ENCODE measurements around the gene PALLD.
A peak's percentile ranks its signal among the peaks of the same experiment; 100 is the strongest.

PALLD gene

DNA sequence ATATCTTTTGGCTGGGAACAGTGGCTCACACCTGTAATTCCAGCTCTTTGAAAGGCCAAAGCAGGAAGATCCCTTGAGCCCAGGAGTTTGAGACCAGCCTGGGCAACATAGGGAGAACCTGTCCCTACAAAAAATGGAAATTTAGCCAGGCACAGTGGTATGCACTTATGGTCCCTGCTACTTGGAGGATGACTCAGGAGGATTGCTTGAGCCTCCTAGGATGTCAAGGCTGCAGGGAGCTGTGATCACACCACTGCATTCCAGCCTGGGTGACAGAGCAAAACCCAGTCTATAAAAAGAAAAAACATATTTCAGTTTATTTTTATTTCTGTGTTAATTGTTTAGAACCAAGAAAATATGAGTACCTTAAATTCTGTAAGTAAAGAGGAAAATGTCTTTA is 389.5 kb downstream of the PALLD start:
- DNase-seq = no peak

DNA sequence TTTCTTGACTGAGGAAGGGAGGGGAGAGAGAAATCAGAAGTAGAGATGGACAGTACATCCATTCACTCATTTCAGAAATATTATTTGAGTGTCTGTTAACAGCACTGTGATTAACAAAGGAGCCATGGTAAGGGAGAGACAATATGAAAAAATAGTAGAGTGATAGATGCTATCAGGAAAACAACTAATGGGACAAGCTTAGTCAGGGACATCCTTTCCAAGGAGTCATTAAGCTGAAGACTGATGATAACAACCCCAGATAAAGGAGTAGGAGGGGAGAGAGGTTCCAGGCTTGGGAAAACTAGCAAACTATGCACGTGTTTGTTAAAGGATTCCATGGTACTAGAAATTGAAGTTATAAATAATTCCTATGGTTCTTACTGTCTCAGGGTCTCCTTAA is 391.0 kb downstream of the PALLD start:
- DNase-seq = no peak

DNA sequence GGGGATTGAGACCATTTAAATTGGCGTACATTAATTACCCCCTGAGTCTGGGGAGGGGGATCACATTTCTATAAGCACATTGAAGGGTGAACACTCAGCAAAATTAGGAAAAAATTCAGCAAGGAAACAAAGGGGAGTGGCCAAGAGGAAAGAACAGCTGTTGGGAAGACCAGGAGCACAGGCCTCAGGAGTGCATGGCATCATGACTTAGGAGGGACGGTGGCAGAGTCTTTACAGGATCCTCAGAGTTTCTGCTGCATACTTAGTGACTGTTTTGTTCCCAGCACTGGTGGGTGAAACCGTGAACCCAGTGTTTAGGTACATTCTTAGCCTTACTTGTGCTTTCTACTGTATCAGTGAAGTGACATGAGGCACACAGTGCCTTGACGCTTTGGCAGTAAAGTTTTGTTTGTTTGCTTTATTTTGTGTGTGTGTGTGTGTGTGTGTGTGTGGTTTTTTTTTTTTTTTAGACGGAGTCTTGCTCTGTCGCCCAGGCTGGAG is 391.9 kb downstream of the PALLD start:
- DNase-seq = no peak

DNA sequence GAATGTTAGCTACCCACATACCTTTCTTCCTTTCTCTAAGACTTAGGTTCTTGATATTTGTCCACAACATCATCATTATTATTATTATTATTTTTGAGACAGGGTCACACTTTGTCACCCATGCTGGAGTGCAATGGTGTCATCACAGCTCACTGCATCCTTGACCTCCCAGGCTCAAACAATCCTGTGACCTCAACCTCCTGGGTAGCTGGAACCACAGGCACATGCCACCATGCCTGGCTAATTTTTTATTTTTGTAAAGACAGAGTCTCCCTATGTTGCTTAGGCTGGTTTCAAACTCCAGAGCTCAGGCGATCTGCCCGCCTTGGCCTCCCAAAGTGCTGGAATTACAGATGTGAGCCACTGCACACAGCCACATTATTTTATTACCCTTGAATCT is 394.2 kb downstream of the PALLD start:
- DNase-seq = no peak

DNA sequence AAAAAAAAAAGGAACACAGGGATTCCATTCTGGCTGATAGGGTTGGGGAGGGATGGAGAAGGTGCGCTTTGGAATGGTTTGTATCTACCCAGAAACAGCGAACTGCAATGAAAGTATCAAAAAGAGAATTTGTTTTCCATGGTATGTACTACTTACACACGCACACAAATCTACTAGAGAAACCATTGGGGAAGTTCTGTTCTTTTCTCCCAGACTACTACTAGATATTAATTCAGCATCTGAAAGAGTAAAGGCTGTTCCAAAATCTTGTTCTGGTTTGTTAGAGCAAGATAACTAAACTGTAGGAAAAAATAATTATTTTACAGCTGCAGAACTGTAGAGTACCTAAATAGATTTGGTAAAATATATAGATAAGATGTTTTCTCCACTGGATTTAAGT is 394.8 kb downstream of the PALLD start:
- no peak for DNase-seq

DNA sequence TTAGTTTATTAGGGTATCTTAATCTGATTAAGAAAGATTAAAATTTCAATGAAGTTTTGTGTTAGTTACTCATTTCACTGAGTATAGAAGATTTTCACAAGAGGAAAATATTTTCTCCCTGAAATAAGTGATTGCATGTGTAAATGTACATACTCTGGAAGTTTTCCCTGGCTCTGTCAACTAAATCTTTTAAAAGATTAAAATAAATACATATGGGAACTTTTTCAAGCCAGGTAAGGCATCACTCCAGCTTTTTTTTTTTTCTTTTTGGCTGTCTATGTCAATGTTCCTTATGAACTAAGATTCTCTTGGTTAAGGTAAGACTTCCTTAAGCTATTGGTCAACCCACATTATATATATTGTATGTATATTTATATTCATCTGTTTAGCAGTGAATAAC is 395.6 kb downstream of the PALLD start:
- DNase-seq = no peak

DNA sequence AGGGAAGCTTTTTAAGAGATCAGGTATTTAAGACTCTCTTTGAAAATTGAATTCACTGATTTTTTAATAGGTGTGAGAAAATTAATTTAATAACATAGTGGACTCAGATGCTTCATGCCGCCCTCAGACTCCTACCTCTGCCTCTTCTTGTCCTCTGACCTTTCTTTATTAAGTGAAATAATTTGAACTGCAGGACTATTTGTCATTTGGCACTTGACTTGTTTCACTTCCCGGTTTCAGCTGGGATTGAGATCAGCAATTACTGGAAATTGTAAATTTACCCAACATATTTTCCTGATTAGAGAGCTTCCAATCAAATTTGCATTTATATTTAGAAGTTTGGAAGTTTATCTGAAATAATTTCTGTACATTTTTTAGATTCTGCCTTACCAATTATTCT is 396.4 kb downstream of the PALLD start:
- DNase-seq = no peak

DNA sequence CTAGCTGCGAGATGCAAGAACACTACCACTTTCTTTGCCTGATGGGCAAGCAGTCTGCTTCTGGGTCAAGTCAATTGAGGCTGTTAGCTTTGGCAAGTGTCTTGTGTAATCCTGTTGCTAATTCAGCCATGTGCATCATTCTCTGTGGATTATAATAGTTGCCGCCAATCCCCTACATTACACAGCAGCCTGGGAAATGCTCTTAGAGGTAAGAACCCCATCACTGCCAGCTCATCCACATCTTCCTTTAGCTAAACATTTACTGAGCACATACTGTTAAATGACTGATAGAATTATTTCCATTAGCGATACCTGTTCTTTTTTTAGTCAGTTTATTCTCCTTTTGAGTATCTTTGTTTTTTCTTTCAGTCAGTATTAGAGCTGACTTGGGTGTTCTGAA is 397.0 kb downstream of the PALLD start:
- no peak for DNase-seq

DNA sequence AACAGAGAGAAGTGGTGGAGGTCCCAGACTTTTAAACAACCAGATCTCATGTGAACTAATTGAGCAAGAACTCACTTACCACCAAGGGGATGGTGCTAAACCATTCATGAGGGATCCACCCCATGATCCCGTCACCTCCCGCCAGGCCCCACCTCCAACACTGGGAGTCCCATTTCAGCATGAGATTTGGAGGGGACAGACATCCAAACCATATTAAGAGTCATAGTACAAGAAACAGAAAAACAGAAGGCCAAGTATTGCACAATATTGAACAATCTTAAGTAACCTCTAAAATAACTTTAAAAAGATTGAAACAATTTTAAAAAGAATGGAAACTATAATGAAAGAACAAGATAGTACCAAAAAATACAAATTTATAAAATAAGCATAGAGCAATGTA is 403.2 kb downstream of the PALLD start:
- no peak for DNase-seq

DNA sequence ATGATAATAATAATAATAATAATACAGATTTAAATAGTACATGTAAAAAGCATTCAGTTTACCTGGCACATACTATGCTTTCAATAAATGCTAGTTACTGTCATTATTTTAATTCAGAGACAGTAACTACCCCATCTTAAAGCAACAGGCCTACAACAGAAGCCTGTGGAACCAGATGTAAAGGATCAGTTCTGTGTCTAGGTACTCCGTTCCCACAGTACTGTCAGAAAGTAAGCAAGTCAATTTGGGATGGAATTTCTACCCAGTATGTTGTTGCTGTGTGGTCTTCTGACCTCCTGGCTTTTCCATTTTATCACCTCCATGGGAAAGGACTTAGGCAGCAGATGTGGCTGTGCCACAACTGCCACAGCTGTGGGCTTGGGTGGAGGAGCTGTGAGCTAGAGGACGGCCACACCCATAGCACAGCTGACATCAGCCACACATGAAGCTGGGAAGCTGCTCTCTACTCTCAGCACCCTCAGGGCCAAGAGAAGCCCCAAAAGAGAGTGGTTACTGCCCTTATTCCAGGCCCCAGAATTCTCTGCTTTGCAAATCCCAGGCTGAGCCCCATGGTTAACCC is 410.4 kb downstream of the PALLD start:
- DNase-seq = no peak

DNA sequence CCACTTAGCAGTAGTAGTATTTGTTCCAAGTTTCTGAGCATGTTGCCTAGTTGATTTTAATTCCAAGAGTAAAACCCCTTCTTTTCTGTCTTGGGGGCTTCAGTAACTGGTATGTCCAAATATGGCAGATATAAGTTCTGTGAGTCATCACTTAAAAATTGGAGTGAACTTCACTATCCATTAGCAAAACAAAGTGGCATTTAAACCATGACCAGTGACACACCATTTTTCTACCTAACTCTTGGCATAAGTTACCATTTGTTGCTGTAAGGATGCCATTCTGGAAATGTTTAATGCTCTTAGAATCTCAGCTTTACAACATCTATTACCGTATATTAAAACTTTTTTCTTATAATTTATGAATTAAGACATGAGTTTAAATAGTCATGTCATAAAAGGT is 411.2 kb downstream of the PALLD start:
- no peak for DNase-seq

DNA sequence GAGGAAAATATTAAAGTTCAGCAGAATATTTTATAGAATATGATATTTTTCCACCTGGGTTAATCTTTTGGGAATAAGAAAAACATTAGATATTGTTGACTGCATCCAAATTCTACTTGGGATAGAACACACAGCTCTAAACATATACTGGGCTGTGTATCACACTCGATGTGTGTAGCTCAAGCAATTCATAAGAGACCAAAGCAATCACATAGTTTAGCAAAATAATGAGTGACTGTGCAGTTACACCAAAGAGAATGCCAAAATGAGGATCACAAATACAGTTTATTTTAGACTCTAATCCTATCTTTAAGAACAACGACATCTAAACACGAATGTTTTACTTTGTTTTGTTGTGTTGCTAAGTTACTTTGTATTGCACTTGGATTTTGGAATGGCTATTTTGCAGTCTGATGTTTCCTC is 412.0 kb downstream of the PALLD start:
- no peak for DNase-seq

DNA sequence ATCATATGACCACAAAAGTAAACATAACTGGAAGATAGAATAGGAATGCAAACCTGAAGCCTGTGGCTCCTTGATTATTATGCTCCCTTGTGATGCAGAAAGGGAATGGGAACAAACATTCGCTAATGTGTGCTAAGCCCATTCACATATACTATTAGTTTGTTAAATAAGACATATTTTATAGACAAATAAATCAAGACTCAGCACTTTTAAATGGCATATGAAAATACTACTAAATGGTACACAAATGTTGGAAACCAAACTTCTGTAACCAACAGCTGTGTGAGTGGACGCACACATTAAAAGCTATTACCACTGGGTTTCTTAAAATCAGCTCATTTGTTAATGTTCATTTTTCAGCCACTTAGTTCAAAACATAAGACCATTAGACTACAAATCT is 417.2 kb downstream of the PALLD start:
- DNase-seq = no peak

DNA sequence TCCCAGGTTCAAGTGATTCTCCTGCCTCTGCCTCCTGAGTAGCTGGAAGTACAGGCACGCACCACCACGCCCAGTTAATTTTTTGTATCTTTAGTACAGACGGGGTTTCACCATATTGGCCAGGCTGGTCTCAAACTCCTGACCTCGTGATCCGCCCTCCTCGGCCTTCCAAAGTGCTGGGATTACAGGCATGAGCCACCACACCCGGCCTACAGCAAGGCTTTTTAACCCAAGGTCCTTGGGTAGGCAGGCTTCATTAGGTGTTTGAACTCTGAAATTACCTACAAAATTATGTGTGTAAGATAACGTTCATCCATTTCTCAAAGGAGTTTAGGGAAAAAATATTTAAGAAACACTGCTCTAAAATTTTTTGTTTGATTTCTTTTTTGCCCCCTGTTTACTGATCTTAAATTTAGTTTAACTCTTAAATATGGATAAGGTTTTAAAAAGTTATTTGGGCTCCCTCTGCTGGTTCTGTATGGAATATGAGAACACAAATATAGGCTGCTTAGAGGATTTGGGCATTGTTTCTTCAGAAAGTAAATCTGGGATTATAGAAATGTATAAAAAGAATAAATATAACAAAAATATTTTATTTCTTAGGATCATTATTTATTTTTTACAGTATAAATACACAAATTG is 420.4 kb downstream of the PALLD start:
- DNase-seq = no peak

DNA sequence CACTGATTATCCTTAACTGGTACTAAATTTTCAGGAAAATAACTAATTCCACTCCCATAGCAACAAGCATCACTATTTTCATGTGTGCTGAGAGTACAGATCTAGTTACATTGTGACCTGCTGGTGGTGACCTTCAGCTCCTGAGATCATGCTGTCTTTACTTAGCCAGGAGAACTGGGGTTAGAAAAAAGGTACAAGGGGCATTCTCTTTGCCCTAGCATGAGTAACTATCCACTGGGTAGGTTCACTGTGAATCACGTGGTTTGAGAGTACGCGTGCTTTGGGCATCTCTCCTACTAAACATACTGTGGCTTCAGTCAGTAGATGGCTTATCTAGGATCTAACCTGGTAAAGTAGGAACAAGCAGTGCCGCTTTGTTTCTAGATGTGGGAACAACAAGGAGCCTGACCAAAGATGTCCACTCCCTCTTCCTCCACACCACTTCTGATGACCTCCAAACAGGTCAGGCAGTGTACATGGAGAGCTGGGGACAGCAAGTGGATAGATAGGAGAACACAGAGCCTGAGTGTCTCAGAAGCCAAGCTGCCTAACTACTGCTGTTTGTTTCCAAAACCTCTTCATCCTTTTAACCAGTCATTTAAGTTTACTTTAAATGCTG is 423.0 kb downstream of the PALLD start:
- DNase-seq = no peak

DNA sequence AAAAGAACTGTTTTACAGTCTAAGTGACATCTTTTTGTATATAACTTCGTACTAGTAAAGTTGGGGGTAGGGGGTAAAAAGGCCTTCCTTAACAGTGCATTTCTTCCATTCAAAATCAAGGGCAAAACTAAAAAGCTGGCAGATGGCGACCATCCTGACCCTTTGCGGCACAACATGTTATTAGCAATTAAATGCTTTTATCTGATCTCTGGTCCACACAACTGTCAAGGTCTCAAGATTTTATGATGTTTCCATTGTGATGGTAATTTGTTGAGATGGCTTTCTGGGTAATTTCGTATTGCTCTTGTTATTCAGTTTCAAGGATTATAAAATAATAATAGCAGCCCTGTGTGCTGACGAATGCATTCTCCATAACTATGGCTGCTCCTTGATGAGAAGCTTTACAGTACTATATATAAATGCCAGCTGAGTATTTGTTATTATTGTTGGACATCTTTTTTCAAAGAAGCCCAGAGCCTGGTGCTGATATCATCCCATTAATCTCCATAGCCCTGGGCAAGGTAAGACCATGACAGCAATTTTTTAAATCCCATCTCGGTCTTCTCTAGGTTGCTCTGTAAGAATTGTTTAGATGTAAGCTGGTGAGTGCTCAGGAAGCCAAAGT is 423.7 kb downstream of the PALLD start:
- DNase-seq = no peak

DNA sequence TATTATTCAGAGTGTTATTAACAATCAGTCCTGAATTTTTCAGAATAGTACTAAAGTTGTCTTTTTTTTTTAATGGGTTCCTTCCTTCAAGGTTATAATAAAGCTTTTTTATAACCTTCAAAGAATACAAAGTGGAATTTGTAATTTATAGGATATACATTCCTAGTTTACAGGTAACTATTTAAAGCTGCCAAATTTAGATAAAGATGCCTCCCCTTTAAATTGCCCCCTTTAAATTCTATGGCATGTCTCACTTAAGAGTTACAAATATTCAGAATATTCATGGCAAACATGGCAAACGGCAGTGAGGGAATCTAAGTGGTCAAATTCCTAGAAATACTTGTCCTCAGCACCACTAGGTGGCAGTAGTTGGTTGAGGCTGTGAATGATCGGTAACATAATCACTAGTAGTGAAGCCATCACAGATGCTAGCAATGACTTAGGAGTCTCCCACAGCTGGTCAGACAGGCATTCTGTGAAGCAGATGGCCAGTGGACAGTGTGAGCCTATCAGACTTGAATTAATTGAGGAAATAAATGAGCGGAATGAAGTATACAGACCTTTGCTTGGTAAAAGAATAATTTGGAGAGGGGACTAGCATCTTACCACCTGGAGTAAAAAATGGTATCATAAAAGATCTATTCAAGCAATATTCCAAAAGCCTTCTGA is 426.8 kb downstream of the PALLD start:
- DNase-seq = peak; percentile 30

DNA sequence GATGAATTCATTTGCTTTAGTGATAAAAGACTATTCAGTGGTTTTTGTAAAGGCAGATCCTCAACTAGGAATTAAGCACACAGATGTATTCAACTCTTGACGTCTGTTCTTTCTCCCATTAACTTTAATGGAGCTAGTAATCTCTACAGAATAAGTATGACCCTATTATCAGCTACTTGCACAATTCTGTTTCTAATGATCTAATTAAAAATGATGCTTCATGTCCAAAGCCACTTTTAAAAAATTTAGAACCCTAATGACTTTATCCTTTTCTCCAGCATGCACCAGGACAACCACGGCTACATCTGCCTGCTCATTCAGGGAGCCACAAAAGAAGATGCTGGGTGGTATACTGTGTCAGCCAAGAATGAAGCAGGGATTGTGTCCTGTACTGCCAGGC is 427.8 kb downstream of the PALLD start:
- DNase-seq = no peak

DNA sequence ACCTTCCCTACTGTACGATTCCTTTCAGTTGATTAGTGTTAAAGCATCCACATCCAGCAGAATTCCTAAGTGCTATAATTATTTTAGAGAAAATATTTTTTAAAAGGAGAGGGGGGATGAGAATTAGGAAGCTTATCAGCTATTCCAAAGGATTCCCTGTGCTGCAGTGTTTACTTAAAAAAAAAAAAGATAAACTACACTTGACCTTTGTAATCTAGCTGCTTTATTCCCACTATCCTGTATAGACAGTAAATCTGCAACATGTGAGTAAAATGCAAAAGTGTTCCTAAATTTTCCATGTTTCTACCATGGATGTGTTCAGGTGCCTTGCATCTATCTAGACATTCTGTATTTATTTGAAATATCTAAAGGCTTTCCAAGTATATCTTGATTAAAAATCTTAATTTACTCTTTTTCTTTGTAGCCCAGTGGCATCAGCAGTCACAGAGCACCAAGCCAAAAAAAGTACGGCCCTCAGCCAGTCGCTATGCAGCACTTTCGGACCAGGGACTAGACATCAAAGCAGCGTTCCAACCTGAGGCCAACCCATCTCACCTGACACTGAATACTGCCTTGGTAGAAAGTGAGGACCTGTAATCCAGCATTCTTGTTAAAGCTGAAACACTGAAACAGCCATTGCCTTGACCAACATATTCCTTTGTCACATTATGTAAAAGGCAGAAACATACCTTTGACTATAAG is 429.1 kb downstream of the PALLD start:
- DNase-seq = no peak

DNA sequence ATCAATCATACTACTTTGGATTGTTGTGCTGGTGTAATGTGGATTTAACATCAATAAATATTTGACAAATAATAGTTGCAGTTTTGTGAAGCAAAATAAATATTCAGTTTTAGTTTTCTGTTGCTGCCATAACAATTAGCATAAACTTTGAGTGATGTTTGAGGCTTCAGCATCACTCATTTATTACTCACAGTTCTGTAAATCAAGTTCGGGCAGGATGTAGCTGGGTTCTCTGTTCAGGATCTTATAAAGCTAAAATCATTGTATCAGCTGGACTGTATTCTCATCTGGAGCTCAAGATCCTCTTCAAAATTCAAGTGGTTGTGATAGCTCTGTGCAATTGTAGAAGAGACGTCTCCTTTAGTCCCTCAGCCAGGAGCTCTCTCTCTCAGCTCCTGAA is 431.5 kb downstream of the PALLD start:
- no peak for DNase-seq

DNA sequence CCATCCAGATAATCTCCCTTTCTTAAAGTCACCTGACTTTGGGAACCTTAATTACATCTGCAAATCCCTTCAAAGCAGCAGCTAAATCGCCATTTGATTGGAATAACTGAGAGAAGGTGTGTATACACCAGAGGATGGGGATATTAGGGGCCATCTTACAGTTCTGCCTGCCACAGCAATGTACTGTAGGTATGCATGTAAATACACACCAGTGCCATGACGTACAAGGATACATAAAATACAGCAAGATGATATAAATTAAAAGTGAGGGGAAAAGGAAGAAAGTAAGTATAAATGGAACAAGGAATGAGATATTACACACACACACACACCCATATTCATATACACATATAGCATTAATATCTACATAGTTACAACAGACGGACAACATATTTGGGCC is 432.0 kb downstream of the PALLD start:
- DNase-seq = no peak

DNA sequence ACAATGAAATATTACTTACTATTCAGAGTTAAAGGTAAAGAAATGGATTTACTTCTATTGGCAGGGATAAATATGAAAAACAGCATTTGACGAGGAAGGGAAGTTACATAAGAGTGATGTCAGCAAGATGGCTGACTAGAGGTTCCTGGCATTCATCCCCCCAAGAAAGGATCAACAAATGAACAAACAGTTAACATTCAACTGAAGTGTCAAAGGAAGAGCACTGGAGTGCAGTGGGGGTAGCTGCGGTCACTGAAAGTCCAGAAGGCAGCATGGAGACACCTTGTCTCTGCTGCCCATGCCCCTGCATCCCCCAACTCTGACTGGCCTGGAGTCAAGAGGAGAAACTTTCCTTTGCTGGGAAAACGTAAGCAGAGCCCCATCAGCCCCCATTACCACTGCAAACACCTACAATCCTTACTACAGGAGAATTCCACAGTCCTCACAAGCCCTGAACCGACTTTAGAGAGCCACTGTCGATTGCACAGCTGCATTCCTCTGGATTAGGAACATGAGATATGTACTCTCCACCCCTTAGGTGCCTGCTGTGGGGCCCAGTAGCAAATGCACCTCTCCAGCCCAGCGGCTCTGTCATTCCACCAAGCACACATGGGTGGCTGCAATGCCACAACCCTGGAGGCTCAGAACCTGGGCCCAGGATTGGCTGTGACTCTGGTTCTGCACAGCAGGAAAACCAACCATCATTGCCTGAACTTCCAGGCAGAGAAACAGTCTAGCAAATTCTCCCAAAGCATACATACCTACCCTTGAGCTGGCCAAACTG is 433.8 kb downstream of the PALLD start:
- DNase-seq = no peak

Data from activated T-cell treated with anti-CD3 and anti-CD28 coated beads for 4 hours (primary cell).